ENCODE measurements around the gene CELF4.

DNA sequence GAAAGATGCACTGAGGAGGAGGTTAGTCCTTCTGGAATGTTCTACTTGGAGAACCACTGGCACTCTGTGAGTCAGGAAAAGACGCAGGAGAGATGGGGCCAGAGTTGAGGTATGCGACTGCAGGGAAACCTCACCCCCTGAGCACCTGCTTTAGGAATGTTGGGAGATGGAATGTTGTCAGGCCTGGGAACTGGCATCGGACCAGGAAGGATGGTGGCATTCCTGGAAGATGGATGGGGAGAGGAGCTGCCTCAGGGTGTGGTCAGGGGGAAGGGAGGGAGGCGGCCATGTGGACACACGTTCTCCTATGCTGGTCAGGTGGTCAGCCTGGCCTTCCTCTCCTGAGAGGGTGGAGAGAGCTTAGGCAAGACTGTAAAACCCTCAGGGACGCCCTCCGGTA lies 146.3 kb downstream of the CELF4 start:
- no peak for TF ChIP-seq POLR2A (IDR thresholded peaks at IDR 0.05)
- TF ChIP-seq, protein P1, sequence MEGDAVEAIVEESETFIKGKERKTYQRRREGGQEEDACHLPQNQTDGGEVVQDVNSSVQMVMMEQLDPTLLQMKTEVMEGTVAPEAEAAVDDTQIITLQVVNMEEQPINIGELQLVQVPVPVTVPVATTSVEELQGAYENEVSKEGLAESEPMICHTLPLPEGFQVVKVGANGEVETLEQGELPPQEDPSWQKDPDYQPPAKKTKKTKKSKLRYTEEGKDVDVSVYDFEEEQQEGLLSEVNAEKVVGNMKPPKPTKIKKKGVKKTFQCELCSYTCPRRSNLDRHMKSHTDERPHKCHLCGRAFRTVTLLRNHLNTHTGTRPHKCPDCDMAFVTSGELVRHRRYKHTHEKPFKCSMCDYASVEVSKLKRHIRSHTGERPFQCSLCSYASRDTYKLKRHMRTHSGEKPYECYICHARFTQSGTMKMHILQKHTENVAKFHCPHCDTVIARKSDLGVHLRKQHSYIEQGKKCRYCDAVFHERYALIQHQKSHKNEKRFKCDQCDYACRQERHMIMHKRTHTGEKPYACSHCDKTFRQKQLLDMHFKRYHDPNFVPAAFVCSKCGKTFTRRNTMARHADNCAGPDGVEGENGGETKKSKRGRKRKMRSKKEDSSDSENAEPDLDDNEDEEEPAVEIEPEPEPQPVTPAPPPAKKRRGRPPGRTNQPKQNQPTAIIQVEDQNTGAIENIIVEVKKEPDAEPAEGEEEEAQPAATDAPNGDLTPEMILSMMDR (IDR thresholded peaks at IDR 0.05) = no peak
